HL-60 (cell line): ENCODE results near the gene CASP3.

ENCODE experiments used
- GABPA ChIP-seq: IDR thresholded peaks from 2 replicates; pipeline ENCODE4 v1.6.1; 2012; ENCODE audit warnings: low read depth
- REST ChIP-seq: IDR thresholded peaks from 2 replicates; pipeline ENCODE4 v1.6.1; 2012; ENCODE audit warnings: low read depth; ENCODE audit not compliant: insufficient replicate concordance
- TF ChIP-seq, protein P1 (sequence below): IDR thresholded peaks from one replicate; pipeline ENCODE4 v1.5.1; 2011; ENCODE audit warnings: low read length, control low read depth, inconsistent platforms; ENCODE audit not compliant: insufficient read depth

DNA sequence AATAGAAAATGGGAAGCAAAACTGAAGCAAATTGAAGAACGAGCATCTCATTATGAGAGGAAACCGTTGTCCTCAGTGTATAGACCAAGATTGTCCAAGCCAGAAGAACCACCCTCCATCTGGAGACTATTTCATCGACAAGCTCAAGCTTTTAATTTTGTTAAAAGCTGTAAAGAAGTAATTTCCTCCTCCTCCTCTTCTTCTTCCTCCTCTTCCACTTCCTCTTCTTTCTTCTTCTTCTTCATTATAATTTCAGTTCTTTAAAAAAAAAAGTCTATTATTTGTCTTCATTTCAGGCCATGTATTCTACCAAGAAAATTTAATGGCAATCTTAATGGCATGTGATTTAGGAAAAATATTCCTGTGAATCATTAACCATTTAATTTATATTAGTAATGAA lies 7.9 kb upstream of the CASP3 start:
- TF ChIP-seq, protein P1, sequence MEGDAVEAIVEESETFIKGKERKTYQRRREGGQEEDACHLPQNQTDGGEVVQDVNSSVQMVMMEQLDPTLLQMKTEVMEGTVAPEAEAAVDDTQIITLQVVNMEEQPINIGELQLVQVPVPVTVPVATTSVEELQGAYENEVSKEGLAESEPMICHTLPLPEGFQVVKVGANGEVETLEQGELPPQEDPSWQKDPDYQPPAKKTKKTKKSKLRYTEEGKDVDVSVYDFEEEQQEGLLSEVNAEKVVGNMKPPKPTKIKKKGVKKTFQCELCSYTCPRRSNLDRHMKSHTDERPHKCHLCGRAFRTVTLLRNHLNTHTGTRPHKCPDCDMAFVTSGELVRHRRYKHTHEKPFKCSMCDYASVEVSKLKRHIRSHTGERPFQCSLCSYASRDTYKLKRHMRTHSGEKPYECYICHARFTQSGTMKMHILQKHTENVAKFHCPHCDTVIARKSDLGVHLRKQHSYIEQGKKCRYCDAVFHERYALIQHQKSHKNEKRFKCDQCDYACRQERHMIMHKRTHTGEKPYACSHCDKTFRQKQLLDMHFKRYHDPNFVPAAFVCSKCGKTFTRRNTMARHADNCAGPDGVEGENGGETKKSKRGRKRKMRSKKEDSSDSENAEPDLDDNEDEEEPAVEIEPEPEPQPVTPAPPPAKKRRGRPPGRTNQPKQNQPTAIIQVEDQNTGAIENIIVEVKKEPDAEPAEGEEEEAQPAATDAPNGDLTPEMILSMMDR, result no peak
- no peak for TF ChIP-seq GABPA
- TF ChIP-seq REST, result no peak
